Activated T-cell treated with anti-CD3 and anti-CD28 coated beads, Interleukin-2, amount 50 U/mL, for 72 hours (primary cell): Measurements from ENCODE around the gene ATP6V0B. TPM values are rescaled to one million over a fixed set of nuclear protein-coding genes. Genes with fewer than 3 reads are reported as not detected.

Experiments
- total RNA-seq, 2 donors: library from RNA; stranded (reverse); gene quantifications; one replicate each; pipeline ENCODE4 v1.2.3, GENCODE V29; 2022

ATP6V0B gene
- total RNA-seq, 2 donors from 2014 or later, result 89.9 to 98.0 TPM

Other genes starting within 250 kb of the ATP6V0B start
- 1 to 10 TPM; 1.9 to 3.0 TPM for gene ARTN, start 41.2 kb upstream of the ATP6V0B start, total RNA-seq
- 10 to 100 TPM; 21.0 to 27.3 TPM for gene IPO13, start 28.0 kb upstream of the ATP6V0B start, total RNA-seq
- gene DPH2, start 5.0 kb upstream of the ATP6V0B start, total RNA-seq, result 10 to 100 TPM; 21.4 to 31.0 TPM
- gene B4GALT2, start 4.2 kb downstream of the ATP6V0B start, total RNA-seq, result 10 to 100 TPM; 19.5 to 20.4 TPM
- gene CCDC24, start 16.6 kb downstream of the ATP6V0B start, total RNA-seq, result 1 to 10 TPM in 1 of 2 donors, under 1 TPM in 1; 0.99 to 1.4 TPM
- gene SLC6A9, start 56.5 kb downstream of the ATP6V0B start, total RNA-seq, result 10 to 100 TPM; 24.5 to 28.3 TPM
- not detected for gene KLF17, start 143.9 kb downstream of the ATP6V0B start, total RNA-seq
- gene KLF18, start 166.7 kb downstream of the ATP6V0B start, total RNA-seq, result not detected
- 10 to 100 TPM; 40.0 to 46.6 TPM for gene DMAP1, start 238.5 kb downstream of the ATP6V0B start, total RNA-seq